Thyroid gland (tissue), 4 donors: ENCODE measurements around the gene FAR2.

Experiments used
- POLR2A ChIP-seq, 2 donors: fragments of 450-650 bp; IDR thresholded peaks; one replicate each; pipeline ENCODE4 v1.6.1; 2017; ENCODE audit warnings: antibody characterized with exemption in 2 of 2, mild to moderate bottlenecking in 2 of 2, moderate library complexity in 1 of 2
- TF ChIP-seq, protein P1 (sequence below), 6 experiments: fragments of 200-600 bp in 3 of 6; fragments of 450-650 bp in 3 of 6; sonication (generic) in 3 of 6; IDR thresholded peaks; one replicate each; pipeline ENCODE4 v1.5.1; 2016 to 2019; ENCODE audit warnings: antibody characterized with exemption in 6 of 6, mild to moderate bottlenecking in 2 of 6, inconsistent platforms in 1 of 6, moderate library complexity in 1 of 6

DNA sequence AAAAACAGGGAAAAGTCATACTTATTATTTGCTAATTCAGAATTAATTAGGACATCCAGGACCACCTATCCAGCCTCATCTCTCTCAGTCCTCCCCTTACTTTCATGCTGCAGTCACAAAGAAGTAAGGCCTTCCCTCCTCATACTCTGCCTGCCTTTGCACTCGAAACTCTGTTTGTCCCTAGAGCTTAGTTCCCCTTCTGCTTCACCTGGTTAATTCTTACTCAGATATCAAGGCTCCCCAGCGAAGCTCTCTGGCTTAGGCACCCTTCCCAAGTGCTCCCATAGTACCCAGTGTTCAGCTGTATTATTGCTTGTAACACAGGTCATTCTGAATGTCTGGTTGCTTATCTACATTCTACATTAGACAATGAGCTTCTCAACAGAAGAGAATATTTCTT, 150.6 kb downstream of the FAR2 start:
- TF ChIP-seq, protein P1, sequence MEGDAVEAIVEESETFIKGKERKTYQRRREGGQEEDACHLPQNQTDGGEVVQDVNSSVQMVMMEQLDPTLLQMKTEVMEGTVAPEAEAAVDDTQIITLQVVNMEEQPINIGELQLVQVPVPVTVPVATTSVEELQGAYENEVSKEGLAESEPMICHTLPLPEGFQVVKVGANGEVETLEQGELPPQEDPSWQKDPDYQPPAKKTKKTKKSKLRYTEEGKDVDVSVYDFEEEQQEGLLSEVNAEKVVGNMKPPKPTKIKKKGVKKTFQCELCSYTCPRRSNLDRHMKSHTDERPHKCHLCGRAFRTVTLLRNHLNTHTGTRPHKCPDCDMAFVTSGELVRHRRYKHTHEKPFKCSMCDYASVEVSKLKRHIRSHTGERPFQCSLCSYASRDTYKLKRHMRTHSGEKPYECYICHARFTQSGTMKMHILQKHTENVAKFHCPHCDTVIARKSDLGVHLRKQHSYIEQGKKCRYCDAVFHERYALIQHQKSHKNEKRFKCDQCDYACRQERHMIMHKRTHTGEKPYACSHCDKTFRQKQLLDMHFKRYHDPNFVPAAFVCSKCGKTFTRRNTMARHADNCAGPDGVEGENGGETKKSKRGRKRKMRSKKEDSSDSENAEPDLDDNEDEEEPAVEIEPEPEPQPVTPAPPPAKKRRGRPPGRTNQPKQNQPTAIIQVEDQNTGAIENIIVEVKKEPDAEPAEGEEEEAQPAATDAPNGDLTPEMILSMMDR (IDR thresholded peaks at IDR 0.05) = no peak
- TF ChIP-seq POLR2A (IDR thresholded peaks at IDR 0.05) = no peak
